Sigmoid colon (tissue), 4 donors: ENCODE measurements around the gene SQOR.

Experiments used
- EP300 ChIP-seq, 4 donors: sonication (generic); formaldehyde crosslinking; IDR thresholded peaks; one replicate each; pipeline ENCODE4 v1.6.1; 2017; ENCODE audit warnings: antibody characterized with exemption in 4 of 4
- POLR2A ChIP-seq, 2 donors: fragments of 450-650 bp; IDR thresholded peaks; one replicate each; pipeline ENCODE4 v1.6.1; 2016; ENCODE audit warnings: antibody characterized with exemption in 2 of 2, mild to moderate bottlenecking in 2 of 2, moderate library complexity in 2 of 2
- POLR2AphosphoS5 ChIP-seq, 4 donors: sonication (generic); formaldehyde crosslinking; IDR thresholded peaks; one replicate each; pipeline ENCODE4 v1.6.1; 2017; ENCODE audit warnings: antibody characterized with exemption in 4 of 4
- TF ChIP-seq, protein P1 (sequence below), 4 experiments: fragments of 450-650 bp in 3 of 4; fragments of 200-600 bp in 1 of 4; IDR thresholded peaks; one replicate each; pipeline ENCODE4 v1.5.1; 2016 to 2019; ENCODE audit warnings: antibody characterized with exemption in 4 of 4, mild to moderate bottlenecking in 3 of 4, moderate library complexity in 2 of 4

DNA sequence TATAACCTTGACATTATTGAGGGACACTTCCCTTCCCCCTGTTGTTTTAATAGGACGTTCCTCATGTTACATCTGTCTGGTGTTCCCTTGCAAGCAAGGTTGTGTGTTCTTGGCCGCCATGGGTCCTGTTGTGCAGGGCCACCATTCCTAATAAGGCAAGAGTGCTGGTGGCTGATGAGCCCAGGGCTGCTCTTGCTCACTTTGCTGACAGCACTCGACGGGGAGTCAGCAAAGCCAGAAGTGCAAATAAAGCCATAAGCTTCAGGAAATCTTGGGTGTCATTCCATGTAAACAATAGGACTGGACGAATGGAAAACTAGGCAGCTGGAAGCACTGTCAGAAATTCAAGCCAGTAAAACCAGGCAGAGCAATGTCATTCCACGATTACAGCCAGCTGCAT is 75.8 kb downstream of the SQOR start:
- TF ChIP-seq, protein P1, sequence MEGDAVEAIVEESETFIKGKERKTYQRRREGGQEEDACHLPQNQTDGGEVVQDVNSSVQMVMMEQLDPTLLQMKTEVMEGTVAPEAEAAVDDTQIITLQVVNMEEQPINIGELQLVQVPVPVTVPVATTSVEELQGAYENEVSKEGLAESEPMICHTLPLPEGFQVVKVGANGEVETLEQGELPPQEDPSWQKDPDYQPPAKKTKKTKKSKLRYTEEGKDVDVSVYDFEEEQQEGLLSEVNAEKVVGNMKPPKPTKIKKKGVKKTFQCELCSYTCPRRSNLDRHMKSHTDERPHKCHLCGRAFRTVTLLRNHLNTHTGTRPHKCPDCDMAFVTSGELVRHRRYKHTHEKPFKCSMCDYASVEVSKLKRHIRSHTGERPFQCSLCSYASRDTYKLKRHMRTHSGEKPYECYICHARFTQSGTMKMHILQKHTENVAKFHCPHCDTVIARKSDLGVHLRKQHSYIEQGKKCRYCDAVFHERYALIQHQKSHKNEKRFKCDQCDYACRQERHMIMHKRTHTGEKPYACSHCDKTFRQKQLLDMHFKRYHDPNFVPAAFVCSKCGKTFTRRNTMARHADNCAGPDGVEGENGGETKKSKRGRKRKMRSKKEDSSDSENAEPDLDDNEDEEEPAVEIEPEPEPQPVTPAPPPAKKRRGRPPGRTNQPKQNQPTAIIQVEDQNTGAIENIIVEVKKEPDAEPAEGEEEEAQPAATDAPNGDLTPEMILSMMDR (IDR thresholded peaks at IDR 0.05) = no peak
- TF ChIP-seq EP300 (IDR thresholded peaks at IDR 0.05) (peak; percentile 70 to 86 (median 84)), POLR2AphosphoS5 (IDR thresholded peaks at IDR 0.05) (peak; percentile 92 to 96 (median 94)), POLR2A (IDR thresholded peaks at IDR 0.05) (no peak)
